ENCODE measurements around the gene LRRC28. TPM values are rescaled to one million over a fixed set of nuclear protein-coding genes. Genes with fewer than 3 reads are reported as not detected.

Gene LRRC28
- total RNA-seq, 1 experiment from 2014 or later, result 28.4 TPM

GRCh38 chr15:99424131-99424571 lies 172.9 kb downstream of the LRRC28 start:
- DNase-seq (ENCODE audit: low spot score), result no peak
- no peak overlapping the region for H3K27ac ChIP-seq (ENCODE audit: low read depth, low read length, poor library complexity, severe bottlenecking)

GRCh38 chr15:99424978-99425656 lies 173.8 kb downstream of the LRRC28 start:
- BruUV-seq (replicated peaks), result no TSS peak

More at GRCh38 chr15:99424131-99424571, 172.9 kb downstream of the LRRC28 start:
- intact Hi-C loops (cut with micrococcal nuclease; ENCODE audit: unreplicated experiment), result no loop called here
- H3K4me1 ChIP-seq (ENCODE audit: insufficient read depth, low read length, poor library complexity, severe bottlenecking), result peaks cover 3% of the 10 kb centered on the region
- H3K4me3 ChIP-seq (ENCODE audit: low read depth, low read length, poor library complexity, severe bottlenecking), result no peak overlapping the region
- H3K27me3 ChIP-seq (replicated peaks; ENCODE audit: insufficient read depth, low read depth, low read length, poor library complexity), result no peaks in the 10 kb centered on the region
- no peaks in the 10 kb centered on the region for H3K9me3 ChIP-seq (ENCODE audit: low read depth, low read length, poor library complexity, severe bottlenecking)
- TF ChIP-seq EZH2 (IDR thresholded peaks at IDR 0.05; ENCODE audit: borderline replicate concordance, low read depth, low read length, poor library complexity, severe bottlenecking) (no peak), CTCF (conservative IDR thresholded peaks at IDR 0.05; ENCODE audit: low read depth, low read length) (no peak)
- no peaks in the 10 kb centered on the region for H3K36me3 ChIP-seq (ENCODE audit: insufficient read depth, low read length, poor library complexity, severe bottlenecking)
- POLR2A ChIA-PET (ENCODE audit: low non-redundant PET), result no interaction called here
- CTCF ChIA-PET, result no interaction called here
- BruUV-seq (replicated peaks), result no TSS peak

GRCh38 chr15:99425657-99426301 lies 174.5 kb downstream of the LRRC28 start:
- DNase-seq (ENCODE audit: low spot score), result no peak
- no TSS peak for BruUV-seq (replicated peaks)
- ChIA-PET CTCF (no interaction called here), POLR2A (ENCODE audit: low non-redundant PET) (no interaction called here)
- Histone ChIP-seq H3K27ac (ENCODE audit: low read depth, low read length, poor library complexity, severe bottlenecking) (no peak overlapping the region), H3K27me3 (replicated peaks; ENCODE audit: insufficient read depth, low read depth, low read length, poor library complexity) (no peaks in the 10 kb centered on the region), H3K4me1 (ENCODE audit: insufficient read depth, low read length, poor library complexity, severe bottlenecking) (peaks cover 3% of the 10 kb centered on the region), H3K9me3 (ENCODE audit: low read depth, low read length, poor library complexity, severe bottlenecking) (no peaks in the 10 kb centered on the region), H3K36me3 (ENCODE audit: insufficient read depth, low read length, poor library complexity, severe bottlenecking) (no peaks in the 10 kb centered on the region), H3K4me3 (ENCODE audit: low read depth, low read length, poor library complexity, severe bottlenecking) (no peak overlapping the region)
- TF ChIP-seq CTCF (conservative IDR thresholded peaks at IDR 0.05; ENCODE audit: low read depth, low read length) (no peak), EZH2 (IDR thresholded peaks at IDR 0.05; ENCODE audit: borderline replicate concordance, low read depth, low read length, poor library complexity, severe bottlenecking) (no peak)
- intact Hi-C loops (cut with micrococcal nuclease; ENCODE audit: unreplicated experiment), result no loop called here

More at GRCh38 chr15:99424978-99425656, 173.8 kb downstream of the LRRC28 start:
- ChIA-PET CTCF (no interaction called here), POLR2A (ENCODE audit: low non-redundant PET) (no interaction called here)
- intact Hi-C loops (cut with micrococcal nuclease; ENCODE audit: unreplicated experiment), result no loop called here
- peaks cover 3% of the 10 kb centered on the region for H3K4me1 ChIP-seq (ENCODE audit: insufficient read depth, low read length, poor library complexity, severe bottlenecking)
- H3K27me3 ChIP-seq (replicated peaks; ENCODE audit: insufficient read depth, low read depth, low read length, poor library complexity), result no peaks in the 10 kb centered on the region
- no peaks in the 10 kb centered on the region for H3K36me3 ChIP-seq (ENCODE audit: insufficient read depth, low read length, poor library complexity, severe bottlenecking)
- no peak overlapping the region for H3K4me3 ChIP-seq (ENCODE audit: low read depth, low read length, poor library complexity, severe bottlenecking)
- no peaks in the 10 kb centered on the region for H3K9me3 ChIP-seq (ENCODE audit: low read depth, low read length, poor library complexity, severe bottlenecking)
- H3K27ac ChIP-seq (ENCODE audit: low read depth, low read length, poor library complexity, severe bottlenecking), result no peak overlapping the region
- TF ChIP-seq CTCF (conservative IDR thresholded peaks at IDR 0.05; ENCODE audit: low read depth, low read length) (no peak), EZH2 (IDR thresholded peaks at IDR 0.05; ENCODE audit: borderline replicate concordance, low read depth, low read length, poor library complexity, severe bottlenecking) (no peak)
- DNase-seq (ENCODE audit: low spot score), result peak; percentile 52
